ENCODE data around the gene MTA3. TPM values are rescaled to one million over a fixed set of nuclear protein-coding genes. Genes with fewer than 3 reads are reported as not detected.

The MTA3 gene
- total RNA-seq, 4 donors from 2014 or later, result 40.0 to 73.2 (median 54.3) TPM

GRCh38 chr2:42775810-42776209, 207.4 kb downstream of the MTA3 start:
- H3K36me3 ChIP-seq, result no peaks in the 10 kb centered on the region
- no peaks in the 10 kb centered on the region for H3K27me3 ChIP-seq
- DNase-seq, result no peak
- no peak for TF ChIP-seq POLR2AphosphoS5 (IDR thresholded peaks at IDR 0.05)
- no peak for TF ChIP-seq POLR2A (IDR thresholded peaks at IDR 0.05)
- no peak for TF ChIP-seq EP300 (IDR thresholded peaks at IDR 0.05; ENCODE audit: low read depth)
- TF ChIP-seq CTCF (IDR thresholded peaks at IDR 0.05), result no peak
- intact Hi-C loops (cut with DNase I; ENCODE audit: low total_unique reads), result no loop called here
- in situ Hi-C loops (cut with MboI; ENCODE audit: low pct_ligation_motif_present in 1 of 4, low pct_unique_long_range_greater_than_20kb in 1 of 4, low sequenced_read_pairs in 3 of 4), result no loop called here
- WGBS, 2 donors (ENCODE audit: low coverage in 1 of 2), result 55 to 75% methylated on average over 3 of the region's 3 CpGs
- H3K27ac ChIP-seq, result peak overlapping the region in 1 of 4 donors; percentile 3
- H3K4me3 ChIP-seq, result no peak overlapping the region
- H3K4me1 ChIP-seq, result no peaks in the 10 kb centered on the region
- peaks cover 0 to 8% of the 10 kb centered on the region in 2 donors for H3K9me3 ChIP-seq

- H3K27ac ChIP-seq, result peak overlapping the region in 2 of 4 donors; percentile 48 to 55
- H3K27me3 ChIP-seq, result no peaks in the 10 kb centered on the region
- no peaks in the 10 kb centered on the region for H3K36me3 ChIP-seq
- 65 to 89% methylated on average over 3 of the region's 3 CpGs for WGBS, 2 donors (ENCODE audit: low coverage in 1 of 2)
- H3K4me3 ChIP-seq, result no peak overlapping the region
- peaks cover 0 to 8% of the 10 kb centered on the region in 2 donors for H3K9me3 ChIP-seq
- intact Hi-C loops (cut with DNase I; ENCODE audit: low total_unique reads), result no loop called here
- TF ChIP-seq POLR2A (IDR thresholded peaks at IDR 0.05) (no peak), CTCF (IDR thresholded peaks at IDR 0.05) (no peak), POLR2AphosphoS5 (IDR thresholded peaks at IDR 0.05) (peak in 2 of 3 donors; percentile 15 to 51), EP300 (IDR thresholded peaks at IDR 0.05; ENCODE audit: low read depth) (no peak)
- DNase-seq, result no peak
- H3K4me1 ChIP-seq, result no peaks in the 10 kb centered on the region
- in situ Hi-C loops (cut with MboI; ENCODE audit: low pct_ligation_motif_present in 1 of 4, low pct_unique_long_range_greater_than_20kb in 1 of 4, low sequenced_read_pairs in 3 of 4), result no loop called here
Measured at GRCh38 chr2:42777883-42778805, 209.7 kb downstream of the MTA3 start.

- Histone ChIP-seq H3K27me3 (no peaks in the 10 kb centered on the region), H3K4me3 (no peak overlapping the region), H3K27ac (peak overlapping the region in 2 of 4 donors; percentile 32 to 52), H3K4me1 (no peaks in the 10 kb centered on the region), H3K36me3 (no peaks in the 10 kb centered on the region), H3K9me3 (peaks cover 0 to 8% of the 10 kb centered on the region in 2 donors)
- 69% methylated on average over 1 of the region's 1 CpG; no CpG with 5 or more reads in 1 of the 2 donors for WGBS, 2 donors (ENCODE audit: low coverage in 1 of 2)
- intact Hi-C loops (cut with DNase I; ENCODE audit: low total_unique reads), result no loop called here
- no peak for DNase-seq
- in situ Hi-C loops (cut with MboI; ENCODE audit: low pct_ligation_motif_present in 1 of 4, low pct_unique_long_range_greater_than_20kb in 1 of 4, low sequenced_read_pairs in 3 of 4), result no loop called here
- TF ChIP-seq CTCF (IDR thresholded peaks at IDR 0.05), result no peak
- TF ChIP-seq EP300 (IDR thresholded peaks at IDR 0.05; ENCODE audit: low read depth), result no peak
- TF ChIP-seq POLR2A (IDR thresholded peaks at IDR 0.05), result no peak
- no peak for TF ChIP-seq POLR2AphosphoS5 (IDR thresholded peaks at IDR 0.05)
Measured at GRCh38 chr2:42781181-42781580, 212.7 kb downstream of the MTA3 start.

DNA sequence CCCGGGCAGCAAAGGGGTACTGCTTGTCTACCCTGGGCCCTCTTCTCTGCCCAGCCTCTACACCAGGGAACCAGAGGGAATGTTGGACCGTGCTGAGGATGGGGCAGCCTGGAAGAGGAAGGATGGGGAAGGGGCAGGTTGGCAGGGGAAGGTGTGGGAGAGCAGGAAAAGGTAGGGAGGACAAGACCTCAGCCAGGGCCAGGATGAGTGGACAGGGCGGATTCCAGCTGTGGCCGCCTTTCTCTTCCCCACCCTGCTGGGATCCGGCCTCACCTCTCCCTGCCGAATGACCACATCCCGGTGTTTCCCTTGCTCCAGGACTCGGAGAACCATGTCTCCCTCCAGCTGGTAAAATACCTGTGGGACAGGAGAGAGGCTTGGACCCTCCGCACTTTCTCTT, 215.1 kb downstream of the MTA3 start:
- intact Hi-C loops (cut with DNase I; ENCODE audit: low total_unique reads) (no loop called here), in situ Hi-C loops (cut with MboI; ENCODE audit: low pct_ligation_motif_present in 1 of 4, low pct_unique_long_range_greater_than_20kb in 1 of 4, low sequenced_read_pairs in 3 of 4) (no loop called here)
- DNase-seq, result no peak
- H3K4me3 ChIP-seq, result no peak overlapping the region
- H3K27me3 ChIP-seq, result no peaks in the 10 kb centered on the region
- H3K9me3 ChIP-seq, result no peaks in the 10 kb centered on the region
- TF ChIP-seq POLR2A (IDR thresholded peaks at IDR 0.05), result no peak
- TF ChIP-seq CTCF (IDR thresholded peaks at IDR 0.05), result no peak
- TF ChIP-seq POLR2AphosphoS5 (IDR thresholded peaks at IDR 0.05), result no peak
- no peak for TF ChIP-seq EP300 (IDR thresholded peaks at IDR 0.05; ENCODE audit: low read depth)
- no peaks in the 10 kb centered on the region for H3K36me3 ChIP-seq
- H3K4me1 ChIP-seq, result peaks cover 0 to 6% (median 0%) of the 10 kb centered on the region in 4 donors
- no peak overlapping the region for H3K27ac ChIP-seq
- WGBS, 2 donors (ENCODE audit: low coverage in 1 of 2), result 84% methylated on average over 9 of the region's 9 CpGs; no CpG with 5 or more reads in 1 of the 2 donors

All from transverse colon (tissue), 4 donors.